CD8-positive, alpha-beta memory T cell (primary cell): ENCODE measurements around the gene SOBP. TPM values are rescaled to one million over a fixed set of nuclear protein-coding genes. Genes with fewer than 3 reads are reported as not detected.

Experiments
- CTCF ChIA-PET: fragments of 350-600 bp; sonication (Branson Sonifier 250); formaldehyde crosslinking; loops from one replicate; lab custom pipeline; 2021; ENCODE audit warnings: antibody characterized with exemption; lab: Charles Lee
- POLR2A ChIA-PET: fragments of 350-600 bp; sonication (Branson Sonifier 250); formaldehyde crosslinking; loops from one replicate; lab custom pipeline; 2021; ENCODE audit warnings: antibody characterized with exemption; lab: Charles Lee
- DNase-seq, 5 donors: peaks; one replicate each; pipeline versions ENCODE4 v3.0.0 to v3.0.0-alpha.2; 2020 to 2022; ENCODE audit warnings: mixed read lengths in 1 of 5
- H3K27ac ChIP-seq: one replicate; pipeline ENCODE4 v1.7.0; 2013; ENCODE audit warnings: low read depth, mild to moderate bottlenecking, low read length, moderate library complexity
- H3K27me3 ChIP-seq: 2 replicates; pipeline ENCODE4 v1.7.0; 2013; ENCODE audit warnings: low read length, mild to moderate bottlenecking; ENCODE audit not compliant: insufficient read depth, poor library complexity, severe bottlenecking
- H3K36me3 ChIP-seq: 2 replicates; pipeline ENCODE4 v1.7.0; 2013; ENCODE audit warnings: mild to moderate bottlenecking, low read length, moderate library complexity; ENCODE audit not compliant: insufficient read depth
- H3K4me1 ChIP-seq: 2 replicates; pipeline ENCODE4 v1.7.0; 2013; ENCODE audit warnings: mild to moderate bottlenecking, low read length, moderate library complexity; ENCODE audit not compliant: insufficient read depth
- H3K4me3 ChIP-seq: 2 replicates; pipeline ENCODE4 v1.7.0; 2013; ENCODE audit warnings: mild to moderate bottlenecking, low read length
- H3K9me3 ChIP-seq: 2 replicates; pipeline ENCODE4 v1.7.0; 2013; ENCODE audit warnings: mild to moderate bottlenecking, low read length
- H3K27ac Mint-ChIP-seq, 8 donors: one replicate each; pipeline ENCODE4 v1.8.0; 2020 to 2021; ENCODE audit warnings: mixed read lengths in 8 of 8, mild to moderate bottlenecking in 6 of 8, inconsistent platforms in 3 of 8, moderate library complexity in 3 of 8
- H3K27me3 Mint-ChIP-seq, 2 donors: one replicate each; pipeline ENCODE4 v1.8.0; 2020 to 2021; ENCODE audit warnings: mixed read lengths in 2 of 2, mild to moderate bottlenecking in 1 of 2, moderate library complexity in 1 of 2
- H3K36me3 Mint-ChIP-seq, 3 donors: one replicate each; pipeline ENCODE4 v1.8.0; 2020 to 2021; ENCODE audit warnings: mixed read lengths in 3 of 3, inconsistent platforms in 1 of 3, mild to moderate bottlenecking in 1 of 3
- H3K4me1 Mint-ChIP-seq, 3 donors: one replicate each; pipeline ENCODE4 v1.8.0; 2020 to 2021; ENCODE audit warnings: mixed read lengths in 3 of 3, inconsistent platforms in 1 of 3, mild to moderate bottlenecking in 1 of 3
- H3K4me3 Mint-ChIP-seq, 7 donors: one replicate each; pipeline ENCODE4 v1.8.0; 2020 to 2021; ENCODE audit warnings: mixed read lengths in 7 of 7, mild to moderate bottlenecking in 6 of 7, moderate library complexity in 4 of 7, inconsistent platforms in 2 of 7
- H3K9me3 Mint-ChIP-seq, 5 donors: one replicate each; pipeline ENCODE4 v1.8.0; 2020 to 2022; ENCODE audit warnings: mixed read lengths in 5 of 5, mild to moderate bottlenecking in 3 of 5, moderate library complexity in 2 of 5, inconsistent platforms in 1 of 5
- polyA plus RNA-seq: library from polyadenylated mRNA; unstranded; fragments of 300-500 nt; fragmentation: Illumina TruSeq; gene quantifications from one replicate; pipeline ENCODE4 v1.2.3, GENCODE V29; 2021
- total RNA-seq, 2 experiments: library from RNA; stranded (reverse); gene quantifications; one replicate each; pipeline ENCODE4 v1.2.3, GENCODE V29; 2021

SOBP gene
- total and polyA plus RNA-seq, 3 experiments from 2014 or later = 0.30 to 1.0 (median 0.79) TPM

GRCh38 chr6:107534571-107535141 is 44.7 kb downstream of the SOBP start:
- Mint-ChIP-seq H3K36me3 (no peaks in the 10 kb centered on the region), H3K9me3 (no peaks in the 10 kb centered on the region), H3K27ac (no peak overlapping the region), H3K27me3 (peaks cover 4 to 17% of the 10 kb centered on the region in 2 donors), H3K4me1 (no peaks in the 10 kb centered on the region), H3K4me3 (no peak overlapping the region)
- no peak for DNase-seq
- Histone ChIP-seq H3K36me3 (no peaks in the 10 kb centered on the region), H3K27me3 (no peaks in the 10 kb centered on the region), H3K4me3 (no peak overlapping the region), H3K4me1 (no peaks in the 10 kb centered on the region), H3K9me3 (no peaks in the 10 kb centered on the region), H3K27ac (no peak overlapping the region)
- ChIA-PET POLR2A (no interaction called here), CTCF (no interaction called here)

- H3K4me1 Mint-ChIP-seq = no peaks in the 10 kb centered on the region
- no peaks in the 10 kb centered on the region for H3K36me3 ChIP-seq
- no peak overlapping the region for H3K27ac Mint-ChIP-seq
- no peak overlapping the region for H3K4me3 Mint-ChIP-seq
- H3K27me3 Mint-ChIP-seq = peaks cover 4 to 25% of the 10 kb centered on the region in 2 donors
- no peaks in the 10 kb centered on the region for H3K9me3 Mint-ChIP-seq
- ChIA-PET CTCF (no interaction called here), POLR2A (no interaction called here)
- no peaks in the 10 kb centered on the region for H3K9me3 ChIP-seq
- H3K27me3 ChIP-seq = no peaks in the 10 kb centered on the region
- no peak overlapping the region for H3K4me3 ChIP-seq
- no peaks in the 10 kb centered on the region for H3K4me1 ChIP-seq
- H3K27ac ChIP-seq = no peak overlapping the region
- no peaks in the 10 kb centered on the region for H3K36me3 Mint-ChIP-seq
- DNase-seq = no peak
Measured at GRCh38 chr6:107535626-107536025, 45.7 kb downstream of the SOBP start.

GRCh38 chr6:107536180-107536961 is 46.5 kb downstream of the SOBP start:
- CTCF ChIA-PET = no interaction called here
- H3K27me3 Mint-ChIP-seq = peaks cover 4 to 28% of the 10 kb centered on the region in 2 donors
- no peaks in the 10 kb centered on the region for H3K36me3 ChIP-seq
- no peak overlapping the region for H3K27ac Mint-ChIP-seq
- H3K4me3 Mint-ChIP-seq = no peak overlapping the region
- no peaks in the 10 kb centered on the region for H3K36me3 Mint-ChIP-seq
- H3K27ac ChIP-seq = no peak overlapping the region
- no peaks in the 10 kb centered on the region for H3K9me3 Mint-ChIP-seq
- H3K4me3 ChIP-seq = no peak overlapping the region
- DNase-seq = no peak
- H3K9me3 ChIP-seq = no peaks in the 10 kb centered on the region
- no peaks in the 10 kb centered on the region for H3K4me1 ChIP-seq
- no peaks in the 10 kb centered on the region for H3K27me3 ChIP-seq
- no peaks in the 10 kb centered on the region for H3K4me1 Mint-ChIP-seq
- POLR2A ChIA-PET = no interaction called here

GRCh38 chr6:107537559-107537958 is 47.6 kb downstream of the SOBP start:
- POLR2A ChIA-PET = no interaction called here
- H3K27me3 Mint-ChIP-seq = peaks cover 9 to 35% of the 10 kb centered on the region in 2 donors
- H3K27ac Mint-ChIP-seq = no peak overlapping the region
- Histone ChIP-seq H3K27ac (no peak overlapping the region), H3K4me1 (no peaks in the 10 kb centered on the region), H3K9me3 (no peaks in the 10 kb centered on the region), H3K27me3 (no peaks in the 10 kb centered on the region), H3K36me3 (no peaks in the 10 kb centered on the region), H3K4me3 (no peak overlapping the region)
- no peak overlapping the region for H3K4me3 Mint-ChIP-seq
- H3K9me3 Mint-ChIP-seq = no peaks in the 10 kb centered on the region
- CTCF ChIA-PET = no interaction called here
- no peaks in the 10 kb centered on the region for H3K4me1 Mint-ChIP-seq
- no peaks in the 10 kb centered on the region for H3K36me3 Mint-ChIP-seq
- DNase-seq = no peak

- H3K27ac ChIP-seq = no peak overlapping the region
- no peaks in the 10 kb centered on the region for H3K4me1 ChIP-seq
Measured at GRCh38 chr6:107538856-107539387, 49.0 kb downstream of the SOBP start.

GRCh38 chr6:107539409-107539808 is 49.5 kb downstream of the SOBP start:
- DNase-seq = no peak
- H3K4me3 ChIP-seq = no peak overlapping the region
- Mint-ChIP-seq H3K27me3 (peaks cover 17 to 52% of the 10 kb centered on the region in 2 donors), H3K27ac (no peak overlapping the region), H3K4me1 (no peaks in the 10 kb centered on the region), H3K9me3 (no peaks in the 10 kb centered on the region), H3K4me3 (no peak overlapping the region), H3K36me3 (no peaks in the 10 kb centered on the region)
- ChIA-PET CTCF (no interaction called here), POLR2A (no interaction called here)
- H3K36me3 ChIP-seq = no peaks in the 10 kb centered on the region
- no peaks in the 10 kb centered on the region for H3K27me3 ChIP-seq
- no peaks in the 10 kb centered on the region for H3K9me3 ChIP-seq
- no peak overlapping the region for H3K27ac ChIP-seq
- H3K4me1 ChIP-seq = no peaks in the 10 kb centered on the region

More at GRCh38 chr6:107538856-107539387, 49.0 kb downstream of the SOBP start:
- CTCF ChIA-PET = no interaction called here
- POLR2A ChIA-PET = no interaction called here
- Mint-ChIP-seq H3K36me3 (no peaks in the 10 kb centered on the region), H3K4me1 (no peaks in the 10 kb centered on the region), H3K9me3 (no peaks in the 10 kb centered on the region), H3K4me3 (no peak overlapping the region), H3K27me3 (peaks cover 16 to 48% of the 10 kb centered on the region in 2 donors), H3K27ac (peak overlapping the region in 1 of 8 donors; percentile 2)
- Histone ChIP-seq H3K9me3 (no peaks in the 10 kb centered on the region), H3K4me3 (no peak overlapping the region), H3K27me3 (no peaks in the 10 kb centered on the region), H3K36me3 (no peaks in the 10 kb centered on the region)
- DNase-seq = no peak

GRCh38 chr6:107539849-107540464 is 50.0 kb downstream of the SOBP start:
- H3K4me3 ChIP-seq = no peak overlapping the region
- Mint-ChIP-seq H3K4me1 (no peaks in the 10 kb centered on the region), H3K27ac (no peak overlapping the region), H3K36me3 (no peaks in the 10 kb centered on the region), H3K9me3 (no peaks in the 10 kb centered on the region), H3K4me3 (no peak overlapping the region), H3K27me3 (peaks cover 20 to 55% of the 10 kb centered on the region in 2 donors)
- no peaks in the 10 kb centered on the region for H3K36me3 ChIP-seq
- no peaks in the 10 kb centered on the region for H3K9me3 ChIP-seq
- POLR2A ChIA-PET = no interaction called here
- no peaks in the 10 kb centered on the region for H3K4me1 ChIP-seq
- H3K27me3 ChIP-seq = no peaks in the 10 kb centered on the region
- CTCF ChIA-PET = no interaction called here
- DNase-seq = no peak
- no peak overlapping the region for H3K27ac ChIP-seq

- Mint-ChIP-seq H3K36me3 (no peaks in the 10 kb centered on the region), H3K4me1 (no peaks in the 10 kb centered on the region)
- H3K36me3 ChIP-seq = no peaks in the 10 kb centered on the region
Measured at GRCh38 chr6:107540465-107540857, 50.5 kb downstream of the SOBP start.

More at GRCh38 chr6:107540465-107540857, 50.5 kb downstream of the SOBP start:
- no peaks in the 10 kb centered on the region for H3K9me3 ChIP-seq
- H3K4me1 ChIP-seq = no peaks in the 10 kb centered on the region
- Mint-ChIP-seq H3K27ac (no peak overlapping the region), H3K27me3 (peaks cover 21 to 60% of the 10 kb centered on the region in 2 donors), H3K9me3 (no peaks in the 10 kb centered on the region), H3K4me3 (no peak overlapping the region)
- POLR2A ChIA-PET = no interaction called here
- CTCF ChIA-PET = no interaction called here
- H3K27me3 ChIP-seq = no peaks in the 10 kb centered on the region
- no peak overlapping the region for H3K4me3 ChIP-seq
- DNase-seq = no peak
- no peak overlapping the region for H3K27ac ChIP-seq
